GM13977 (cell line): ENCODE results near the gene VWA3B.

Source experiments
- DNase-seq: peaks from one replicate; pipeline ENCODE4 v3.0.0; 2012; ENCODE audit warnings: low spot score
- CTCF ChIP-seq: IDR thresholded peaks from 2 replicates; pipeline ENCODE4 v1.5.1; 2012; ENCODE audit warnings: mild to moderate bottlenecking, control low read depth; ENCODE audit not compliant: insufficient read depth; ENCODE audit errors: extremely low read depth, missing control alignments
- in situ Hi-C: fragments of 300-500 bp; cut with MboI; formaldehyde crosslinking; loops from one replicate; pipeline ENCODE4 v1.12.0; 2022; ENCODE audit warnings: low sequenced_read_pairs, low pct_unique_long_range_greater_than_20kb, mixed read lengths, inconsistent platforms; ENCODE audit not compliant: unreplicated experiment

The VWA3B gene

GRCh38 chr2:98242003-98242402 lies 155.0 kb downstream of the VWA3B start:
- in situ Hi-C loops: no loop called here
- no peak for DNase-seq
- TF ChIP-seq CTCF: no peak

DNA sequence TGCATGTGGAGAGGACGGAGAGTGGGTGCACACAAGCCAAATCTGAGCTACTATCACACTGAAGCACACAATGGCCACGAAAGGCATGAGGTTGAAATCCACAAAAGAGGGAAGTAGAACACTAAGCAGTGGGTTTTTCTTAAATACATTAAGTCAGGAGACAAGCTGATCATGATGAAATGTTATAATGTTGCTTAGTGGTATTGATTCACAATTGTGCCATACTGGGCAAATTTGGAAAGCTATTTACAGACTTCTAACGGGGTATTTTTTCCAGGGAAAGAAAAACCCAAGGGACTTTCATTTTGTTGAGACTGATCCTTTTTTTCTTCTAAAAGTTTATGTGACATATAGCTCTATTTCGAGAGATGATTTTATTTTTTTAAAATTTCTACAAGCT lies 158.5 kb downstream of the VWA3B start:
- no peak for TF ChIP-seq CTCF
- no peak for DNase-seq
- in situ Hi-C loops: no loop called here

DNA sequence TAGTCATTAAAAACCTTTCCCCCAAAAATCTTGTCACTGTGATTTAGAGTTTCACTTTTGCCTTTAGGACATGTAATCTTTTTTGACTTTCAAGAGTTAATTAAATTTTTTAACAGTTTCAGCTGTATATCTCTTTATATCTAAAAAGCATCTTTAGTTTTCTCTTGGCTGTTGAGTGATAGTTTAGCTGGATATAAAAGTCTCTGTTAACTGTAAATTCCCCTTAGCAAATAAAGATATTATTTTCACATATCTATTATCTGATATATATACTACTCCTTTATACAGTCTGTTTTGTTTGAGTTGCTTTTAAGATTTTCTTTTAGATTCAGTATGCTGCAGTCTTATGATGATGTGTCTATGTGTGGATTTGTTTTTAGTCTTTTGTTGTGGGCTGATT lies 160.4 kb downstream of the VWA3B start:
- TF ChIP-seq CTCF: no peak
- no peak for DNase-seq
- in situ Hi-C loops: no loop called here

DNA sequence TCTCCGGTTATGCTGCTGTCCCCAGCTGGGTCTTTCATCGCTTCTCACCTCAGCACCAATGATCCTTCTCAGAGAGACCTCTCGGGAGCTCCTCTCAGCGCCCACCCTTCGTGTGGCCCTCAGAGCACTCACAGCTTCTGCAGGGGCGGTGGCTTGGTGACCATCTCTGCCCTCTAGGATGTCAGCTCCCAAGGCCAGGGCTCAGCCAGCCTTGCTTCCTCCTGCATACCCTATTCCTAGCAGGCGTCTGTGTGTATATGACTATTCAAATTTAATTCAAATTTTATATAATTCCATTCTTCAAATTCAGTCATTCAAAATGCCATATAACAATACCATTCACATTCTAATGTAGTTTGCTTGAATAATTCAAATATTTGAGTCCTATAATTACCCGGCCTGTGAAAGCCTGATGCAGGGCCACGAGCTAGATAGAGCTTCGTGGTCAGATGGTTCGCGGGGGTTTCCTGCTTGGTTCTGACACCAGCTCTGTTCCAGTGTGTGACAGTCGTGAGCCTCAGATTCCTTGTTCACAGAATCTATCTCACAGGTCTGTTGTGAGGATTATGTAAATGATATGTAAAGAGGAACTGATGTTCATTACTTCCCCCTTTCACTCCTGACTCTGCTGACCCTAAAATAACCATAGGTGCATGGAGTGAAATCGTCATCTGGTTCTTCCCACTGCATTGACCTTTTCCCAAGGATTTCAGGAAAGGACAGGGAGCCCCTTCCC lies 165.2 kb downstream of the VWA3B start:
- in situ Hi-C loops: no loop called here
- peak; percentile 23 for DNase-seq
- TF ChIP-seq CTCF: no peak

- no peak for TF ChIP-seq CTCF
- DNase-seq: no peak
- in situ Hi-C loops: no loop called here
Measured at GRCh38 chr2:98253461-98254070, 166.6 kb downstream of the VWA3B start.

DNA sequence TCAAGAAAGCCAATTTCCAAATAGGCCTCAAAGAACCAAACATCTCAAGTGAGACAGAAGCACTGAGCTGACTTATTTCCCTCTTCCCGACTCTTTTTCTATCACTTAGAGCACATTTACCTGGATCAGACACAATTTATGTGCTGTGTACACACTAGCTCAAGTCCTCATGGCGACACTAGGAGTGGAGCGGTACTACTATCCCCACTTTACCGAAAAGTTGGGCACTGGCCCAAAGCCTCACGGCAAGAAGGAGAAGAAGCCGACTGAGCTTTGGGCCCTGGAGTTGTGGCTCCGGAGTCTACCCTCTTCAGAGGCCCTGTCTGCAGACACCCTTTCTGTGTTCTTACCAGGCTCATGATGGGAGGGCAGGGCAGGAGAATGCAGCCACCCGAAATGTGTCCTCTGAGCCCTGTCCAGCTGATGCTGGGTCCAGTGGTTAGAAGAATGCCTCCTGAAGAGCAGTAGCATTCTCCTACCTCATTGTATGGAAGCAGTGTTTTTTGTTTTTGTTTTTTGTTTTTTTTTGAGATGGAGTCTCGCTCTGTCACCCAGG lies 167.6 kb downstream of the VWA3B start:
- in situ Hi-C loops: no loop called here
- no peak for TF ChIP-seq CTCF
- DNase-seq: no peak
